Measurements from ENCODE around the gene BCL2L12. TPM values are rescaled to one million over a fixed set of nuclear protein-coding genes. Genes with fewer than 3 reads are reported as not detected.

BCL2L12 gene
- total RNA-seq, 1 donor from 2014 or later = 31.5 TPM

DNA sequence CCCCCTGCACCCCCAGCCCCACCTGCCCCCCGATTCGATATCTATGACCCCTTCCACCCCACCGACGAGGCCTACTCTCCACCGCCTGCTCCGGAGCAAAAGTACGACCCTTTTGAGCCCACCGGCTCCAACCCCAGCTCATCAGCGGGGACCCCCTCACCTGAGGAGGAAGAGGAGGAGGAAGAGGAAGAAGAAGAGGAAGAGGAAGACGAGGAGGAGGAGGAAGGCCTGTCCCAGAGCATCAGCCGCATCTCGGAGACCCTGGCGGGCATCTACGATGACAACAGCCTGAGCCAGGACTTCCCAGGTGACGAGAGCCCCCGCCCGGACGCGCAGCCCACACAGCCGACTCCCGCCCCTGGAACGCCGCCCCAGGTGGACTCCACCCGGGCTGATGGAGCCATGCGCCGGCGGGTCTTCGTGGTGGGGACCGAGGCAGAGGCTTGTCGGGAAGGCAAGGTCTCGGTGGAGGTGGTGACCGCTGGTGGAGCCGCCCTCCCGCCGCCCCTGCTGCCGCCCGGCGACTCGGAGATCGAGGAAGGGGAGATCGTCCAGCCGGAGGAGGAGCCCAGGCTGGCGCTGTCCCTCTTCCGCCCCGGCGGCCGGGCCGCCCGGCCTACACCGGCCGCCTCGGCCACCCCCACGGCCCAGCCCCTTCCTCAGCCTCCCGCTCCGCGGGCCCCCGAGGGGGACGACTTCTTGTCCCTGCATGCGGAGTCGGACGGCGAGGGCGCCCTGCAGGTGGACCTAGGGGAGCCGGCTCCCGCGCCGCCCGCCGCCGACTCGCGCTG is 14.5 kb upstream of the BCL2L12 start:
- no peak overlapping the region for H3K4me3 ChIP-seq (ENCODE audit: insufficient read depth, low read depth, low read length)
- H3K9ac ChIP-seq (ENCODE audit: low read length) = no peak overlapping the region
- Mint-ChIP-seq H3K4me3 (ENCODE audit: unreplicated experiment) (no peak overlapping the region), H3K36me3 (ENCODE audit: low read depth, unreplicated experiment) (peaks cover 2% of the 10 kb centered on the region), H3K4me1 (ENCODE audit: low read depth, unreplicated experiment) (no peaks in the 10 kb centered on the region), H3K27me3 (ENCODE audit: low read depth, unreplicated experiment) (no peaks in the 10 kb centered on the region), H3K9me3 (ENCODE audit: unreplicated experiment) (no peaks in the 10 kb centered on the region), H3K27ac (ENCODE audit: unreplicated experiment) (no peak overlapping the region)
- H3K27me3 ChIP-seq (ENCODE audit: insufficient read depth, low read length) = no peaks in the 10 kb centered on the region
- no peak overlapping the region for H3K27ac ChIP-seq (ENCODE audit: low read depth, low read length)
- peaks cover 71% of the 10 kb centered on the region for H4K20me1 ChIP-seq (ENCODE audit: insufficient read depth, low read length)
- no peak overlapping the region for H3K4me2 ChIP-seq (ENCODE audit: low read length)
- TF ChIP-seq, protein P1, sequence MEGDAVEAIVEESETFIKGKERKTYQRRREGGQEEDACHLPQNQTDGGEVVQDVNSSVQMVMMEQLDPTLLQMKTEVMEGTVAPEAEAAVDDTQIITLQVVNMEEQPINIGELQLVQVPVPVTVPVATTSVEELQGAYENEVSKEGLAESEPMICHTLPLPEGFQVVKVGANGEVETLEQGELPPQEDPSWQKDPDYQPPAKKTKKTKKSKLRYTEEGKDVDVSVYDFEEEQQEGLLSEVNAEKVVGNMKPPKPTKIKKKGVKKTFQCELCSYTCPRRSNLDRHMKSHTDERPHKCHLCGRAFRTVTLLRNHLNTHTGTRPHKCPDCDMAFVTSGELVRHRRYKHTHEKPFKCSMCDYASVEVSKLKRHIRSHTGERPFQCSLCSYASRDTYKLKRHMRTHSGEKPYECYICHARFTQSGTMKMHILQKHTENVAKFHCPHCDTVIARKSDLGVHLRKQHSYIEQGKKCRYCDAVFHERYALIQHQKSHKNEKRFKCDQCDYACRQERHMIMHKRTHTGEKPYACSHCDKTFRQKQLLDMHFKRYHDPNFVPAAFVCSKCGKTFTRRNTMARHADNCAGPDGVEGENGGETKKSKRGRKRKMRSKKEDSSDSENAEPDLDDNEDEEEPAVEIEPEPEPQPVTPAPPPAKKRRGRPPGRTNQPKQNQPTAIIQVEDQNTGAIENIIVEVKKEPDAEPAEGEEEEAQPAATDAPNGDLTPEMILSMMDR (IDR thresholded peaks at IDR 0.05; ENCODE audit: insufficient read depth, low read depth, low read length) = no peak
- no peak for TF ChIP-seq EZH2 (IDR thresholded peaks at IDR 0.05; ENCODE audit: insufficient read depth, low read length)
- no peak overlapping the region for H2AFZ ChIP-seq (ENCODE audit: low read depth, low read length)
- FAIRE-seq = no peak
- H3K4me1 ChIP-seq (ENCODE audit: insufficient read depth, low read length) = no peaks in the 10 kb centered on the region
- H3K79me2 ChIP-seq (ENCODE audit: insufficient read depth, low read length) = peaks cover 52% of the 10 kb centered on the region
- no peaks in the 10 kb centered on the region for H3K9me3 ChIP-seq (ENCODE audit: insufficient read depth, low read depth, low read length)
- DNase-seq (ENCODE audit: low read depth) = no peak
- peaks cover 9% of the 10 kb centered on the region for H3K36me3 ChIP-seq (ENCODE audit: insufficient read depth, low read length)

DNA sequence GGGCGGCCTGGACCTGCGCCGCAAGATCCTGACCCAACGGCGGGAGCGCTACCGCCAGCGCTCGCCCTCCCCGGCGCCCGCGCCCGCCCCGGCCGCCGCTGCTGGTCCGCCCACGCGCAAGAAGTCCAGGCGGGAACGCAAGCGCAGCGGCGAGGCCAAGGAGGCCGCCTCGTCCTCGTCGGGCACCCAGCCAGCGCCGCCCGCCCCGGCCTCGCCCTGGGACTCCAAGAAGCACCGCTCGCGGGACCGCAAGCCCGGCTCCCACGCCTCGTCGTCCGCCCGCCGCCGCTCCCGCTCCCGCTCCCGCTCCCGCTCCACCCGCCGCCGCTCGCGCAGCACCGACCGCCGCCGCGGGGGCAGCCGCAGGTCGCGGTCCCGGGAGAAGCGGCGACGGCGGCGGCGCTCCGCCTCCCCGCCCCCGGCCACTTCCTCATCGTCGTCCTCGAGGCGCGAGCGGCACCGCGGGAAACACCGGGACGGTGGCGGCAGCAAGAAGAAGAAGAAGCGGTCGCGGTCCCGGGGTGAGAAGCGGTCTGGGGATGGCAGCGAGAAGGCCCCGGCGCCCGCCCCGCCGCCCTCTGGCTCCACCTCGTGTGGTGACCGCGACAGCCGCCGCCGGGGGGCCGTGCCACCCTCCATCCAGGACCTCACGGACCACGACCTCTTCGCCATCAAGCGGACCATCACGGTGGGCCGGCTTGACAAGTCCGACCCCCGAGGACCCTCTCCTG is 13.7 kb upstream of the BCL2L12 start:
- H4K20me1 ChIP-seq (ENCODE audit: insufficient read depth, low read length) = peaks cover 71% of the 10 kb centered on the region
- no peaks in the 10 kb centered on the region for H3K27me3 ChIP-seq (ENCODE audit: insufficient read depth, low read length)
- H3K79me2 ChIP-seq (ENCODE audit: insufficient read depth, low read length) = peaks cover 45% of the 10 kb centered on the region
- H3K9me3 ChIP-seq (ENCODE audit: insufficient read depth, low read depth, low read length) = no peaks in the 10 kb centered on the region
- no peak for FAIRE-seq
- peaks cover 6% of the 10 kb centered on the region for H3K36me3 Mint-ChIP-seq (ENCODE audit: low read depth, unreplicated experiment)
- H3K9ac ChIP-seq (ENCODE audit: low read length) = no peak overlapping the region
- H3K4me2 ChIP-seq (ENCODE audit: low read length) = no peak overlapping the region
- DNase-seq (ENCODE audit: low read depth) = no peak
- H3K4me1 Mint-ChIP-seq (ENCODE audit: low read depth, unreplicated experiment) = no peaks in the 10 kb centered on the region
- peaks cover 6% of the 10 kb centered on the region for H3K36me3 ChIP-seq (ENCODE audit: insufficient read depth, low read length)
- H3K4me3 Mint-ChIP-seq (ENCODE audit: unreplicated experiment) = no peak overlapping the region
- H3K9me3 Mint-ChIP-seq (ENCODE audit: unreplicated experiment) = no peaks in the 10 kb centered on the region
- no peaks in the 10 kb centered on the region for H3K27me3 Mint-ChIP-seq (ENCODE audit: low read depth, unreplicated experiment)
- H3K27ac ChIP-seq (ENCODE audit: low read depth, low read length) = no peak overlapping the region
- no peaks in the 10 kb centered on the region for H3K4me1 ChIP-seq (ENCODE audit: insufficient read depth, low read length)
- H3K4me3 ChIP-seq (ENCODE audit: insufficient read depth, low read depth, low read length) = no peak overlapping the region
- no peak overlapping the region for H3K27ac Mint-ChIP-seq (ENCODE audit: unreplicated experiment)
- TF ChIP-seq, protein P1 (IDR thresholded peaks at IDR 0.05; ENCODE audit: insufficient read depth, low read depth, low read length) = no peak
- no peak for TF ChIP-seq EZH2 (IDR thresholded peaks at IDR 0.05; ENCODE audit: insufficient read depth, low read length)
- H2AFZ ChIP-seq (ENCODE audit: low read depth, low read length) = no peak overlapping the region
